A673 (cell line): ENCODE measurements around the gene GPR61. TPM values are rescaled to one million over a fixed set of nuclear protein-coding genes. Genes with fewer than 3 reads are reported as not detected.

ENCODE experiments used
- BruUV-seq: library from RNA; stranded (reverse); fragments of 400-500 nt; replicated peaks from 2 replicates; lab custom pipeline; 2021; lab: Mats Ljungman, UMichigan
- CTCF ChIA-PET: fragments of 300-600 bp; sonication (Branson Sonifier 250); formaldehyde crosslinking; loops from one replicate; lab custom pipeline; 2022; ENCODE audit warnings: antibody characterized with exemption; lab: Charles Lee
- POLR2A ChIA-PET: fragments of 300-600 bp; sonication (Branson Sonifier 250); formaldehyde crosslinking; loops from one replicate; lab custom pipeline; 2022; ENCODE audit warnings: antibody characterized with exemption; ENCODE audit not compliant: low non-redundant PET; lab: Charles Lee
- DNase-seq: peaks from one replicate; pipeline ENCODE4 v3.0.0-alpha.2; 2015; ENCODE audit warnings: low spot score
- H3K27ac ChIP-seq: fragments of 200-600 bp; sonication (generic); 2 replicates; pipeline ENCODE4 v1.5.1; 2016; ENCODE audit warnings: mixed run types, low read depth, mild to moderate bottlenecking, mixed read lengths, antibody characterized with exemption, low read length; ENCODE audit not compliant: poor library complexity, severe bottlenecking
- H3K27me3 ChIP-seq: fragments of 200-600 bp; sonication (generic); replicated peaks from 2 replicates; pipeline ENCODE4 v1.6.1; 2017; ENCODE audit warnings: mixed run types, low read depth, mild to moderate bottlenecking, mixed read lengths, antibody characterized with exemption, low read length; ENCODE audit not compliant: insufficient read depth, poor library complexity
- H3K36me3 ChIP-seq: fragments of 200-600 bp; sonication (generic); 2 replicates; pipeline ENCODE4 v1.6.1; 2016; ENCODE audit warnings: mixed run types, mild to moderate bottlenecking, mixed read lengths, antibody characterized with exemption, low read length; ENCODE audit not compliant: insufficient read depth, poor library complexity, severe bottlenecking
- H3K4me1 ChIP-seq: fragments of 200-600 bp; sonication (generic); 2 replicates; pipeline ENCODE4 v1.6.1; 2017; ENCODE audit warnings: mixed run types, mild to moderate bottlenecking, mixed read lengths, antibody characterized with exemption, low read length; ENCODE audit not compliant: insufficient read depth, poor library complexity, severe bottlenecking
- H3K4me3 ChIP-seq: fragments of 200-600 bp; sonication (generic); 2 replicates; pipeline ENCODE4 v1.5.1; 2016; ENCODE audit warnings: low read depth, mixed run types, mild to moderate bottlenecking, mixed read lengths, low read length; ENCODE audit not compliant: poor library complexity, severe bottlenecking
- H3K9me3 ChIP-seq: fragments of 200-600 bp; sonication (generic); 2 replicates; pipeline ENCODE4 v1.6.1; 2016; ENCODE audit warnings: mixed run types, low read depth, mild to moderate bottlenecking, mixed read lengths, antibody characterized with exemption, low read length; ENCODE audit not compliant: poor library complexity, severe bottlenecking
- EZH2 ChIP-seq: fragments of 200-600 bp; sonication (generic); IDR thresholded peaks from 2 replicates; pipeline ENCODE4 v1.6.1; 2017; ENCODE audit warnings: borderline replicate concordance, low read depth, mild to moderate bottlenecking, mixed read lengths, antibody characterized with exemption, low read length; ENCODE audit not compliant: poor library complexity, severe bottlenecking
- intact Hi-C: fragments of 100-400 bp; cut with micrococcal nuclease; formaldehyde crosslinking; loops from one replicate; pipeline ENCODE4 v1.10.0; 2022; ENCODE audit not compliant: unreplicated experiment
- total RNA-seq: library from RNA; stranded (reverse); gene quantifications from 2 replicates; pipeline ENCODE4 v1.2.3, GENCODE V29; 2021
- TF ChIP-seq, protein P1 (sequence below): fragments of 300-800, 200-600 bp; sonication (generic); conservative IDR thresholded peaks from 2 replicates; pipeline ENCODE4 v1.5.1; 2017; ENCODE audit warnings: low read depth, mild to moderate bottlenecking, antibody characterized with exemption, low read length, moderate library complexity, mixed read lengths

GPR61 gene
- total RNA-seq, 1 experiment from 2014 or later: not detected

- ChIA-PET POLR2A (no interaction called here), CTCF (no interaction called here)
- H3K4me1 ChIP-seq: peaks cover 34% of the 10 kb centered on the region
- no peaks in the 10 kb centered on the region for H3K36me3 ChIP-seq
- H3K4me3 ChIP-seq: no peak overlapping the region
- BruUV-seq: no TSS peak
- no peaks in the 10 kb centered on the region for H3K9me3 ChIP-seq
- TF ChIP-seq, protein P1, sequence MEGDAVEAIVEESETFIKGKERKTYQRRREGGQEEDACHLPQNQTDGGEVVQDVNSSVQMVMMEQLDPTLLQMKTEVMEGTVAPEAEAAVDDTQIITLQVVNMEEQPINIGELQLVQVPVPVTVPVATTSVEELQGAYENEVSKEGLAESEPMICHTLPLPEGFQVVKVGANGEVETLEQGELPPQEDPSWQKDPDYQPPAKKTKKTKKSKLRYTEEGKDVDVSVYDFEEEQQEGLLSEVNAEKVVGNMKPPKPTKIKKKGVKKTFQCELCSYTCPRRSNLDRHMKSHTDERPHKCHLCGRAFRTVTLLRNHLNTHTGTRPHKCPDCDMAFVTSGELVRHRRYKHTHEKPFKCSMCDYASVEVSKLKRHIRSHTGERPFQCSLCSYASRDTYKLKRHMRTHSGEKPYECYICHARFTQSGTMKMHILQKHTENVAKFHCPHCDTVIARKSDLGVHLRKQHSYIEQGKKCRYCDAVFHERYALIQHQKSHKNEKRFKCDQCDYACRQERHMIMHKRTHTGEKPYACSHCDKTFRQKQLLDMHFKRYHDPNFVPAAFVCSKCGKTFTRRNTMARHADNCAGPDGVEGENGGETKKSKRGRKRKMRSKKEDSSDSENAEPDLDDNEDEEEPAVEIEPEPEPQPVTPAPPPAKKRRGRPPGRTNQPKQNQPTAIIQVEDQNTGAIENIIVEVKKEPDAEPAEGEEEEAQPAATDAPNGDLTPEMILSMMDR: no peak
- no peak for TF ChIP-seq EZH2
- H3K27me3 ChIP-seq: no peaks in the 10 kb centered on the region
- no peak overlapping the region for H3K27ac ChIP-seq
- no peak for DNase-seq
- intact Hi-C loops: no loop called here
Observed at GRCh38 chr1:109557520-109557919, 17.8 kb downstream of the GPR61 start.

- Histone ChIP-seq H3K36me3 (no peaks in the 10 kb centered on the region), H3K4me3 (no peak overlapping the region), H3K4me1 (peaks cover 35% of the 10 kb centered on the region), H3K27ac (no peak overlapping the region), H3K27me3 (no peaks in the 10 kb centered on the region), H3K9me3 (no peaks in the 10 kb centered on the region)
- no peak for DNase-seq
- BruUV-seq: no TSS peak
- no peak for TF ChIP-seq EZH2
- TF ChIP-seq, protein P1: no peak
- ChIA-PET CTCF (no interaction called here), POLR2A (no interaction called here)
- intact Hi-C loops: no loop called here
Observed at GRCh38 chr1:109559995-109560394, 20.3 kb downstream of the GPR61 start.

- BruUV-seq: no TSS peak
- Histone ChIP-seq H3K36me3 (no peaks in the 10 kb centered on the region), H3K27me3 (no peaks in the 10 kb centered on the region), H3K27ac (no peak overlapping the region), H3K9me3 (no peaks in the 10 kb centered on the region), H3K4me3 (no peak overlapping the region), H3K4me1 (peaks cover 36% of the 10 kb centered on the region)
- CTCF ChIA-PET: no interaction called here
- intact Hi-C loops: no loop called here
- TF ChIP-seq EZH2: no peak
- TF ChIP-seq, protein P1: no peak
- POLR2A ChIA-PET: no interaction called here
- no peak for DNase-seq
Observed at GRCh38 chr1:109564194-109564878, 24.7 kb downstream of the GPR61 start.
